ENCODE results near the gene CTNNBL1.

- no peak for TF ChIP-seq POLR2A (IDR thresholded peaks at IDR 0.05; ENCODE audit: low read depth, low read length)
- no peak for TF ChIP-seq POLR2AphosphoS5 (IDR thresholded peaks at IDR 0.05; ENCODE audit: low read depth, low read length)
Measured at GRCh38 chr20:37703035-37703845, 9.4 kb downstream of the CTNNBL1 start.
